Gastrocnemius medialis (tissue), 4 donors: Measurements from ENCODE around the gene PSMC6. TPM values are rescaled to one million over a fixed set of nuclear protein-coding genes. Genes with fewer than 3 reads are reported as not detected.

ENCODE experiments used
- ATAC-seq, 2 donors: fragments of 150-250 bp; one replicate each; pipeline ENCODE4 v1.9.1; 2016
- DNase-seq, 2 donors: peaks; one replicate each; pipeline ENCODE4 v3.0.0-alpha.2; 2019
- H3K27ac ChIP-seq, 4 donors: fragments of 200-600 bp; sonication (generic); 1 replicate in 1 of 4; 2 replicates in 3 of 4; pipeline ENCODE4 v1.5.1; 2016 to 2018; ENCODE audit warnings: mild to moderate bottlenecking in 2 of 4, moderate library complexity in 1 of 4
- H3K27me3 ChIP-seq, 3 donors: fragments of 200-600 bp; sonication (generic) in 2 of 3; 1 replicate in 1 of 3; 2 replicates in 2 of 3; pipeline versions ENCODE4 v1.5.1 to v1.6.0; 2016 to 2019; ENCODE audit warnings: mild to moderate bottlenecking in 1 of 3, moderate library complexity in 1 of 3
- H3K36me3 ChIP-seq, 2 donors: fragments of 200-600 bp; sonication (generic) in 1 of 2; one replicate each; pipeline ENCODE4 v1.5.1; 2017 to 2018
- H3K4me1 ChIP-seq, 2 donors: fragments of 200-600 bp; sonication (generic) in 1 of 2; one replicate each; pipeline ENCODE4 v1.5.1; 2016 to 2017; ENCODE audit warnings: mild to moderate bottlenecking in 2 of 2
- H3K4me3 ChIP-seq, 4 donors: fragments of 200-600 bp; sonication (generic) in 3 of 4; 1 replicate in 1 of 4; 2 replicates in 3 of 4; pipeline ENCODE4 v1.5.1; 2016 to 2019; ENCODE audit warnings: mild to moderate bottlenecking in 2 of 4
- H3K9me3 ChIP-seq, 3 donors: fragments of 200-600 bp; sonication (generic) in 2 of 3; 1 replicate in 1 of 3; 2 replicates in 2 of 3; pipeline ENCODE4 v1.5.1; 2016 to 2019
- POLR2A ChIP-seq, 2 donors: fragments of 450-650 bp; IDR thresholded peaks; one replicate each; pipeline ENCODE4 v1.6.1; 2017; ENCODE audit warnings: antibody characterized with exemption in 2 of 2, mild to moderate bottlenecking in 2 of 2, moderate library complexity in 2 of 2
- in situ Hi-C, 4 donors: fragments of 200-750 bp; cut with MboI; loops; one replicate each; pipeline versions ENCODE4 v1.15.0 to v1.8.0; 2017; ENCODE audit warnings: low sequenced_read_pairs in 4 of 4
- intact Hi-C: fragments of 100-400 bp; cut with DNase I; formaldehyde crosslinking; loops from one replicate; pipeline ENCODE4 v1.15.1; 2023; ENCODE audit warnings: low total_unique reads
- total RNA-seq, 4 donors: library from RNA; depleted of rRNA; stranded (reverse); fragments of >200 nt; gene quantifications; one replicate each; pipeline versions ENCODE4 v1.1.0 to v1.2.3, GENCODE V29; 2016
- TF ChIP-seq, protein P1 (sequence below), 5 experiments: fragments of 450-650 bp in 3 of 5; fragments of 200-600 bp in 2 of 5; sonication (generic) in 2 of 5; IDR thresholded peaks in 4 of 5; conservative IDR thresholded peaks in 1 of 5; 1 replicate in 4 of 5; 2 replicates in 1 of 5; pipeline ENCODE4 v1.5.1; 2016 to 2019; ENCODE audit warnings: antibody characterized with exemption in 5 of 5, mild to moderate bottlenecking in 3 of 5, moderate library complexity in 3 of 5

Gene PSMC6
- total RNA-seq, 4 donors from 2014 or later: 158 to 251 (median 178) TPM

GRCh38 chr14:52703225-52703624, 3.8 kb upstream of the PSMC6 start:
- TF ChIP-seq, protein P1, sequence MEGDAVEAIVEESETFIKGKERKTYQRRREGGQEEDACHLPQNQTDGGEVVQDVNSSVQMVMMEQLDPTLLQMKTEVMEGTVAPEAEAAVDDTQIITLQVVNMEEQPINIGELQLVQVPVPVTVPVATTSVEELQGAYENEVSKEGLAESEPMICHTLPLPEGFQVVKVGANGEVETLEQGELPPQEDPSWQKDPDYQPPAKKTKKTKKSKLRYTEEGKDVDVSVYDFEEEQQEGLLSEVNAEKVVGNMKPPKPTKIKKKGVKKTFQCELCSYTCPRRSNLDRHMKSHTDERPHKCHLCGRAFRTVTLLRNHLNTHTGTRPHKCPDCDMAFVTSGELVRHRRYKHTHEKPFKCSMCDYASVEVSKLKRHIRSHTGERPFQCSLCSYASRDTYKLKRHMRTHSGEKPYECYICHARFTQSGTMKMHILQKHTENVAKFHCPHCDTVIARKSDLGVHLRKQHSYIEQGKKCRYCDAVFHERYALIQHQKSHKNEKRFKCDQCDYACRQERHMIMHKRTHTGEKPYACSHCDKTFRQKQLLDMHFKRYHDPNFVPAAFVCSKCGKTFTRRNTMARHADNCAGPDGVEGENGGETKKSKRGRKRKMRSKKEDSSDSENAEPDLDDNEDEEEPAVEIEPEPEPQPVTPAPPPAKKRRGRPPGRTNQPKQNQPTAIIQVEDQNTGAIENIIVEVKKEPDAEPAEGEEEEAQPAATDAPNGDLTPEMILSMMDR (IDR thresholded peaks at IDR 0.05 in 4 of 5, conservative IDR thresholded peaks at IDR 0.05 in 1 of 5): no peak
- TF ChIP-seq POLR2A (IDR thresholded peaks at IDR 0.05): no peak
- Histone ChIP-seq H3K36me3 (peaks cover 0 to under 1% of the 10 kb centered on the region in 2 donors), H3K9me3 (no peaks in the 10 kb centered on the region), H3K27ac (no peak overlapping the region), H3K27me3 (no peaks in the 10 kb centered on the region), H3K4me3 (no peak overlapping the region), H3K4me1 (peaks cover 2 to 6% of the 10 kb centered on the region in 2 donors)
- no peak for DNase-seq
- no peak for ATAC-seq
- in situ Hi-C loops: no loop called here
- intact Hi-C loops: no loop called here

GRCh38 chr14:52703664-52704063, 3.3 kb upstream of the PSMC6 start:
- Histone ChIP-seq H3K4me1 (peaks cover 6 to 10% of the 10 kb centered on the region in 2 donors), H3K9me3 (no peaks in the 10 kb centered on the region), H3K36me3 (peaks cover 0 to 5% of the 10 kb centered on the region in 2 donors), H3K27ac (no peak overlapping the region), H3K27me3 (no peaks in the 10 kb centered on the region), H3K4me3 (no peak overlapping the region)
- ATAC-seq: no peak
- intact Hi-C loops: no loop called here
- in situ Hi-C loops: no loop called here
- no peak for DNase-seq
- no peak for TF ChIP-seq POLR2A (IDR thresholded peaks at IDR 0.05)
- TF ChIP-seq, protein P1 (IDR thresholded peaks at IDR 0.05 in 4 of 5, conservative IDR thresholded peaks at IDR 0.05 in 1 of 5): no peak

- in situ Hi-C loops (no loop called here), intact Hi-C loops (loop anchor here (5.0 kb wide), 2 partner anchors 86 to 246 kb away; partner anchors contain the start of genes FERMT2 and GNPNAT1)
- H3K36me3 ChIP-seq: peaks cover 6 to 30% of the 10 kb centered on the region in 2 donors
- no peaks in the 10 kb centered on the region for H3K9me3 ChIP-seq
- peak overlapping the region; percentile 92 to 95 (median 94) for H3K27ac ChIP-seq
- TF ChIP-seq, protein P1 (IDR thresholded peaks at IDR 0.05 in 4 of 5, conservative IDR thresholded peaks at IDR 0.05 in 1 of 5): no peak
- TF ChIP-seq POLR2A (IDR thresholded peaks at IDR 0.05): no peak
- H3K4me1 ChIP-seq: peaks cover 13% of the 10 kb centered on the region in 2 donors
- H3K4me3 ChIP-seq: peak overlapping the region; percentile 76 to 94 (median 88)
- H3K27me3 ChIP-seq: no peaks in the 10 kb centered on the region
- DNase-seq: no peak
- no peak for ATAC-seq
These were observed 714 bp upstream of the PSMC6 start for GRCh38 chr14:52706286-52706685.

- peaks cover 9 to 83% of the 10 kb centered on the region in 2 donors for H3K36me3 ChIP-seq
- peak overlapping the region in 1 of 4 donors; percentile 24 for H3K27ac ChIP-seq
- DNase-seq: no peak
- H3K4me3 ChIP-seq: no peak overlapping the region
- intact Hi-C loops: no loop called here
- ATAC-seq: no peak
- no peak for TF ChIP-seq POLR2A (IDR thresholded peaks at IDR 0.05)
- TF ChIP-seq, protein P1 (IDR thresholded peaks at IDR 0.05 in 4 of 5, conservative IDR thresholded peaks at IDR 0.05 in 1 of 5): no peak
- in situ Hi-C loops: no loop called here
- H3K4me1 ChIP-seq: peaks cover 16 to 20% of the 10 kb centered on the region in 2 donors
- no peaks in the 10 kb centered on the region for H3K27me3 ChIP-seq
- no peaks in the 10 kb centered on the region for H3K9me3 ChIP-seq
These were observed 4.7 kb downstream of the PSMC6 start for GRCh38 chr14:52711666-52712065.

- peaks cover 3 to 8% of the 10 kb centered on the region in 2 donors for H3K4me1 ChIP-seq
- TF ChIP-seq, protein P1 (IDR thresholded peaks at IDR 0.05 in 4 of 5, conservative IDR thresholded peaks at IDR 0.05 in 1 of 5): no peak
- no peak for TF ChIP-seq POLR2A (IDR thresholded peaks at IDR 0.05)
- intact Hi-C loops (no loop called here), in situ Hi-C loops (no loop called here)
- ATAC-seq (no peak), DNase-seq (no peak)
- H3K9me3 ChIP-seq: no peaks in the 10 kb centered on the region
- H3K36me3 ChIP-seq: peaks cover 2 to 95% of the 10 kb centered on the region in 2 donors
- no peak overlapping the region for H3K27ac ChIP-seq
- no peaks in the 10 kb centered on the region for H3K27me3 ChIP-seq
- no peak overlapping the region for H3K4me3 ChIP-seq
These were observed 9.2 kb downstream of the PSMC6 start for GRCh38 chr14:52716155-52716554.
